MM.1S (cell line): Measurements from ENCODE around the gene ZNF33A.

Experiments used
- DNase-seq: peaks from one replicate; pipeline ENCODE4 v3.0.0-alpha.2; 2015
- H2AFZ ChIP-seq: fragments of 300-600 bp; sonication (generic); 2 replicates; pipeline ENCODE4 v1.6.0; 2016; ENCODE audit warnings: antibody characterized with exemption, low read length
- H3F3A ChIP-seq: fragments of 300-600 bp; sonication (generic); 2 replicates; pipeline ENCODE4 v1.6.1; 2016; ENCODE audit warnings: mild to moderate bottlenecking, antibody characterized with exemption, low read length, moderate library complexity, mixed read lengths; ENCODE audit not compliant: insufficient read depth
- H3K27ac ChIP-seq: fragments of 300-600 bp; sonication (generic); 2 replicates; pipeline ENCODE4 v1.5.1; 2016; ENCODE audit warnings: mild to moderate bottlenecking, low read length
- H3K27me3 ChIP-seq: fragments of 300-600 bp; sonication (generic); replicated peaks from 2 replicates; pipeline ENCODE4 v1.6.0; 2016; ENCODE audit warnings: low read length; ENCODE audit not compliant: insufficient read depth
- H3K36me3 ChIP-seq: fragments of 300-600 bp; sonication (generic); replicated peaks from 2 replicates; pipeline ENCODE4 v1.6.1; 2016; ENCODE audit warnings: mild to moderate bottlenecking, low read length, mixed read lengths; ENCODE audit not compliant: insufficient read depth
- H3K4me1 ChIP-seq: fragments of 300-600 bp; sonication (generic); 2 replicates; pipeline ENCODE4 v1.6.1; 2016; ENCODE audit warnings: low read length, mixed read lengths
- H3K4me2 ChIP-seq: fragments of 300-600 bp; sonication (generic); 2 replicates; pipeline ENCODE4 v1.6.0; 2016; ENCODE audit warnings: low read depth, low read length
- H3K4me3 ChIP-seq: fragments of 300-600 bp; sonication (generic); 2 replicates; pipeline ENCODE4 v1.5.1; 2016; ENCODE audit warnings: low read length, mixed read lengths
- H3K79me2 ChIP-seq: fragments of 300-600 bp; sonication (generic); 2 replicates; pipeline ENCODE4 v1.6.1; 2016; ENCODE audit warnings: mixed run types, low read length, mixed read lengths
- H3K9ac ChIP-seq: fragments of 300-600 bp; sonication (generic); 2 replicates; pipeline ENCODE4 v1.6.1; 2016; ENCODE audit warnings: low read length, mixed read lengths
- H3K9me2 ChIP-seq: fragments of 300-600 bp; sonication (generic); replicated peaks from 2 replicates; pipeline ENCODE4 v1.6.1; 2016; ENCODE audit warnings: mild to moderate bottlenecking, low read length, mixed read lengths; ENCODE audit not compliant: insufficient read depth
- H3K9me3 ChIP-seq: fragments of 300-600 bp; sonication (generic); replicated peaks from 2 replicates; pipeline ENCODE4 v1.6.1; 2016; ENCODE audit warnings: mild to moderate bottlenecking, low read length, mixed read lengths; ENCODE audit not compliant: insufficient read depth
- H4K20me1 ChIP-seq: fragments of 300-600 bp; sonication (generic); 2 replicates; pipeline ENCODE4 v1.6.1; 2016; ENCODE audit warnings: mild to moderate bottlenecking, low read length, moderate library complexity, mixed read lengths; ENCODE audit not compliant: insufficient read depth
- CTCF ChIP-seq: fragments of 300-600 bp; sonication (generic); IDR thresholded peaks from 2 replicates; pipeline ENCODE4 v1.5.1; 2016; ENCODE audit warnings: antibody characterized with exemption, low read length, mixed read lengths
- EZH2 ChIP-seq: fragments of 300-600 bp; sonication (generic); optimal IDR thresholded peaks from 2 replicates; pipeline ENCODE3; 2017; ENCODE audit warnings: low read depth, mild to moderate bottlenecking, antibody characterized with exemption, low read length, mixed read lengths
- EZH2phosphoT487 ChIP-seq: fragments of 300-600 bp; sonication (generic); IDR thresholded peaks from 2 replicates; pipeline ENCODE4 v1.6.1; 2018; ENCODE audit warnings: antibody characterized with exemption, low read length

ZNF33A gene

GRCh38 chr10:38027986-38028385 is 17.5 kb downstream of the ZNF33A start:
- no peaks in the 10 kb centered on the region for H3K27me3 ChIP-seq
- no peak overlapping the region for H3K27ac ChIP-seq
- no peak overlapping the region for H3K4me2 ChIP-seq
- H3K79me2 ChIP-seq = peaks cover 5% of the 10 kb centered on the region
- H3K9ac ChIP-seq = no peak overlapping the region
- H3K9me3 ChIP-seq = no peaks in the 10 kb centered on the region
- no peaks in the 10 kb centered on the region for H4K20me1 ChIP-seq
- no peak overlapping the region for H3K4me3 ChIP-seq
- H3K4me1 ChIP-seq = peaks cover 9% of the 10 kb centered on the region; the same call in 1 of the 2 replicates
- no peaks in the 10 kb centered on the region for H3K9me2 ChIP-seq
- no peak overlapping the region for H2AFZ ChIP-seq
- no peak for DNase-seq
- TF ChIP-seq EZH2phosphoT487 = no peak
- TF ChIP-seq EZH2 = no peak
- no peak for TF ChIP-seq CTCF
- no peaks in the 10 kb centered on the region for H3F3A ChIP-seq
- peaks cover 3% of the 10 kb centered on the region; the same call in 1 of the 2 replicates for H3K36me3 ChIP-seq

- H3K4me3 ChIP-seq = no peak overlapping the region
- H3K4me1 ChIP-seq = peaks cover 4% of the 10 kb centered on the region
- peaks cover 6% of the 10 kb centered on the region for H3F3A ChIP-seq
- H3K9ac ChIP-seq = no peak overlapping the region
- H3K9me3 ChIP-seq = no peaks in the 10 kb centered on the region
- peaks cover 3% of the 10 kb centered on the region; the same call in 1 of the 2 replicates for H3K36me3 ChIP-seq
- H3K9me2 ChIP-seq = no peaks in the 10 kb centered on the region
- H3K27ac ChIP-seq = no peak overlapping the region
- TF ChIP-seq CTCF = no peak
- no peak for TF ChIP-seq EZH2
- no peak overlapping the region for H2AFZ ChIP-seq
- H4K20me1 ChIP-seq = no peaks in the 10 kb centered on the region
- H3K79me2 ChIP-seq = peaks cover 2% of the 10 kb centered on the region; the same call in 1 of the 2 replicates
- DNase-seq = no peak
- H3K27me3 ChIP-seq = no peaks in the 10 kb centered on the region
- no peak overlapping the region for H3K4me2 ChIP-seq
These were observed 22.4 kb downstream of the ZNF33A start for GRCh38 chr10:38032886-38033285.

GRCh38 chr10:38038107-38038931 is 27.8 kb downstream of the ZNF33A start:
- no peaks in the 10 kb centered on the region for H3K27me3 ChIP-seq
- peaks cover 13% of the 10 kb centered on the region; the same call in 1 of the 2 replicates for H3K36me3 ChIP-seq
- no peaks in the 10 kb centered on the region for H3K9me2 ChIP-seq
- peak overlapping the region; percentile 35 for H3K9ac ChIP-seq
- peaks cover 4% of the 10 kb centered on the region for H3K4me1 ChIP-seq
- H2AFZ ChIP-seq = peak overlapping the region; percentile 9; the same call in 1 of the 2 replicates
- TF ChIP-seq CTCF (no peak), EZH2phosphoT487 (no peak), EZH2 (no peak)
- peak overlapping the region; percentile 48 for H3K4me3 ChIP-seq
- H3K27ac ChIP-seq = peak overlapping the region; percentile 59
- no peaks in the 10 kb centered on the region for H3K9me3 ChIP-seq
- peaks cover 27% of the 10 kb centered on the region for H3K79me2 ChIP-seq
- peaks cover 16% of the 10 kb centered on the region for H3F3A ChIP-seq
- peak; percentile 64 for DNase-seq
- H4K20me1 ChIP-seq = no peaks in the 10 kb centered on the region
- peak overlapping the region; percentile 81 for H3K4me2 ChIP-seq
